SK-N-SH (cell line): ENCODE results near the gene MEIG1. TPM values are rescaled to one million over a fixed set of nuclear protein-coding genes. Genes with fewer than 3 reads are reported as not detected.

Experiments
- CTCF ChIA-PET: fragments of 300-600, 350-600 bp; formaldehyde crosslinking; extraction: SDS; loops from one replicate; lab custom pipeline; 2021; lab: Yijun Ruan, JAX
- POLR2A ChIA-PET: fragments of 350-600 bp; sonication (Branson Sonifier 250); formaldehyde crosslinking; extraction: SDS; loops from one replicate; lab custom pipeline; 2020; ENCODE audit warnings: antibody characterized with exemption, inconsistent platforms; lab: Yijun Ruan, JAX
- DNase-seq: peaks from one replicate; pipeline ENCODE4 v3.0.0; 2012
- H2AFZ ChIP-seq: fragments of 200-600 bp; sonication (generic); 2 replicates; pipeline ENCODE4 v1.8.1; 2016; ENCODE audit warnings: antibody characterized with exemption, mild to moderate bottlenecking, low read depth
- H3F3A ChIP-seq: fragments of 200-600 bp; sonication (generic); replicated peaks from 2 replicates; pipeline ENCODE3; 2016; ENCODE audit warnings: antibody characterized with exemption, mild to moderate bottlenecking; ENCODE audit not compliant: insufficient read depth
- H3K27ac ChIP-seq, 2 experiments: fragments of 200-500 bp in 1 of 2; fragments of 200-600 bp in 1 of 2; sonication (Bioruptor generic) in 1 of 2; sonication (generic), shearing (Covaris generic) in 1 of 2; 2 replicates each; pipeline versions ENCODE4 v1.5.1 to v1.6.1; 2014 to 2016; ENCODE audit warnings: low read depth in 2 of 2, inconsistent platforms in 1 of 2, low read length in 1 of 2, mild to moderate bottlenecking in 1 of 2, mixed read lengths in 1 of 2
- H3K27me3 ChIP-seq: fragments of 200-600 bp; sonication (generic), shearing (Covaris generic); 2 replicates; pipeline ENCODE4 v1.6.1; 2016; ENCODE audit warnings: mixed run types; ENCODE audit not compliant: insufficient read depth
- H3K36me3 ChIP-seq, 2 experiments: fragments of 200-500 bp in 1 of 2; fragments of 200-600 bp in 1 of 2; sonication (Bioruptor generic) in 1 of 2; sonication (generic) in 1 of 2; replicated peaks in 1 of 2; 2 replicates each; pipeline versions ENCODE3 to v1.5.1; 2014 to 2016; ENCODE audit warnings: low read length in 1 of 2, mild to moderate bottlenecking in 1 of 2; ENCODE audit not compliant: insufficient read depth in 2 of 2, control insufficient read depth in 1 of 2
- H3K4me1 ChIP-seq, 2 experiments: fragments of 200-500 bp in 1 of 2; fragments of 200-600 bp in 1 of 2; sonication (Bioruptor generic) in 1 of 2; sonication (generic), shearing (Covaris generic) in 1 of 2; 2 replicates each; pipeline versions ENCODE4 v1.5.1 to v1.6.1; 2014 to 2016; ENCODE audit warnings: low read depth in 1 of 2, low read length in 1 of 2, mixed run types in 1 of 2; ENCODE audit not compliant: insufficient read depth in 2 of 2, control insufficient read depth in 1 of 2
- H3K4me2 ChIP-seq: fragments of 200-600 bp; sonication (generic), shearing (Covaris generic); 2 replicates; pipeline ENCODE4 v1.6.1; 2017; ENCODE audit warnings: mixed run types
- H3K4me3 ChIP-seq, 2 experiments: fragments of 200-500 bp in 1 of 2; fragments of 200-600 bp in 1 of 2; sonication (Bioruptor generic) in 1 of 2; sonication (generic), shearing (Covaris generic) in 1 of 2; 2 replicates each; pipeline versions ENCODE4 v1.5.1 to v1.8.1; 2014 to 2016; ENCODE audit warnings: low read depth in 2 of 2, inconsistent platforms in 1 of 2, low read length in 1 of 2, mild to moderate bottlenecking in 1 of 2, mixed read lengths in 1 of 2, moderate library complexity in 1 of 2
- H3K79me2 ChIP-seq: fragments of 200-600 bp; sonication (generic); 2 replicates; pipeline ENCODE4 v1.8.1; 2017; ENCODE audit warnings: mild to moderate bottlenecking; ENCODE audit not compliant: insufficient read depth
- H3K9ac ChIP-seq: fragments of 200-600 bp; sonication (generic); 2 replicates; pipeline ENCODE4 v1.6.1; 2017; ENCODE audit warnings: mixed run types
- H3K9me2 ChIP-seq: fragments of 200-600 bp; sonication (generic); 2 replicates; pipeline ENCODE4 v1.6.1; 2017; ENCODE audit warnings: mixed run types
- H3K9me3 ChIP-seq: fragments of 200-600 bp; sonication (generic); 2 replicates; pipeline ENCODE4 v1.6.1; 2017; ENCODE audit warnings: mixed run types, mild to moderate bottlenecking, moderate library complexity
- H4K20me1 ChIP-seq: fragments of 200-600 bp; sonication (generic); 2 replicates; pipeline ENCODE4 v1.6.1; 2017; ENCODE audit warnings: mild to moderate bottlenecking, mixed run types; ENCODE audit not compliant: insufficient read depth
- CHD2 ChIP-seq: fragments of 150-350 bp; IDR thresholded peaks from 2 replicates; pipeline ENCODE4 v1.6.1; 2018; ENCODE audit warnings: low read length; ENCODE audit not compliant: partially characterized antibody
- CTCF ChIP-seq: fragments of 200-600 bp; sonication (generic); IDR thresholded peaks from 2 replicates; pipeline ENCODE4 v1.6.1; 2017; ENCODE audit warnings: antibody characterized with exemption, mild to moderate bottlenecking, moderate library complexity
- EP300 ChIP-seq, 2 experiments: IDR thresholded peaks; 2 replicates each; pipeline versions ENCODE4 v1.4.0 to v1.6.1; 2012; ENCODE audit warnings: borderline replicate concordance in 1 of 2, low read depth in 1 of 2, low read length in 1 of 2
- FOSL2 ChIP-seq: IDR thresholded peaks from 2 replicates; pipeline ENCODE4 v1.4.0; 2012; ENCODE audit warnings: low read depth, mild to moderate bottlenecking, moderate library complexity, borderline replicate concordance
- FOXJ3 ChIP-seq: sonication (generic); formaldehyde crosslinking; IDR thresholded peaks from 2 replicates; pipeline ENCODE4 v1.5.1; 2020; ENCODE audit warnings: mild to moderate bottlenecking, missing genetic modification reagents
- FOXM1 ChIP-seq: IDR thresholded peaks from 2 replicates; pipeline ENCODE4 v1.4.0; 2012; ENCODE audit warnings: low read depth, mild to moderate bottlenecking
- GABPA ChIP-seq: IDR thresholded peaks from 2 replicates; pipeline ENCODE4 v1.4.0; 2012; ENCODE audit warnings: low read depth, mild to moderate bottlenecking
- IRF3 ChIP-seq: fragments of 150-350 bp; IDR thresholded peaks from 2 replicates; pipeline ENCODE4 v1.6.1; 2016; ENCODE audit warnings: mild to moderate bottlenecking, low read depth, low read length
- JUND ChIP-seq: IDR thresholded peaks from 2 replicates; pipeline ENCODE4 v1.4.0; 2012
- MAX ChIP-seq: IDR thresholded peaks from 2 replicates; pipeline ENCODE4 v1.4.0; 2012; ENCODE audit warnings: low read depth
- MEF2A ChIP-seq: IDR thresholded peaks from 2 replicates; pipeline ENCODE4 v1.4.0; 2012; ENCODE audit warnings: low read depth, borderline replicate concordance
- NFIC ChIP-seq: IDR thresholded peaks from 2 replicates; pipeline ENCODE4 v1.4.0; 2012; ENCODE audit warnings: borderline replicate concordance
- NRF1 ChIP-seq: IDR thresholded peaks from 2 replicates; pipeline ENCODE4 v1.6.1; 2012; ENCODE audit warnings: low read depth, mild to moderate bottlenecking, low read length
- PBX3 ChIP-seq: IDR thresholded peaks from 2 replicates; pipeline ENCODE4; 2012
- POLR2AphosphoS5 ChIP-seq: IDR thresholded peaks from 2 replicates; pipeline ENCODE4 v1.6.1; 2012; ENCODE audit warnings: low read depth, low read length
- RAD21 ChIP-seq: IDR thresholded peaks from 2 replicates; pipeline ENCODE4 v1.6.1; 2012; ENCODE audit warnings: mild to moderate bottlenecking, low read length
- RCOR1 ChIP-seq: fragments of 150-350 bp; IDR thresholded peaks from 2 replicates; pipeline ENCODE4 v1.6.1; 2017; ENCODE audit warnings: antibody characterized with exemption, low read length
- RFX5 ChIP-seq: IDR thresholded peaks from 2 replicates; pipeline ENCODE4 v1.6.1; 2012; ENCODE audit warnings: mild to moderate bottlenecking, improper control_type of control experiment, low read length
- RXRA ChIP-seq: IDR thresholded peaks from 2 replicates; pipeline ENCODE4 v1.4.0; 2012; ENCODE audit warnings: low read depth, mild to moderate bottlenecking, borderline replicate concordance
- SMC3 ChIP-seq: IDR thresholded peaks from 2 replicates; pipeline ENCODE4 v1.6.1; 2012; ENCODE audit warnings: low read depth, low read length, improper control_type of control experiment
- TAF1 ChIP-seq: IDR thresholded peaks from 2 replicates; pipeline ENCODE4 v1.6.1; 2012; ENCODE audit warnings: low read depth, mild to moderate bottlenecking, low read length, moderate library complexity, borderline replicate concordance
- TCF12 ChIP-seq: IDR thresholded peaks from 2 replicates; pipeline ENCODE4 v1.4.0; 2012
- TEAD4 ChIP-seq: IDR thresholded peaks from 2 replicates; pipeline ENCODE4 v1.4.0; 2012; ENCODE audit warnings: mild to moderate bottlenecking, borderline replicate concordance; ENCODE audit not compliant: insufficient read depth
- USF1 ChIP-seq: IDR thresholded peaks from 2 replicates; pipeline ENCODE4 v1.4.0; 2012; ENCODE audit warnings: low read depth, borderline replicate concordance
- ZBTB33 ChIP-seq: IDR thresholded peaks from 2 replicates; pipeline ENCODE4 v1.4.0; 2012; ENCODE audit warnings: low read depth, borderline replicate concordance
- WGBS: methylation state at CpG from one replicate; pipeline ENCODE4 v1.1.6; 2017; ENCODE audit warnings: low lambda C conversion rate; 5-methylcytosine and 5-hydroxymethylcytosine counted together
- polyA plus RNA-seq, 3 experiments: library from polyadenylated mRNA; depleted of rRNA; stranded (reverse); fragments of >200 nt; gene quantifications; 2 replicates each; pipeline ENCODE4 v1.2.3, GENCODE V29; 2012

The MEIG1 gene
- 0.42 and 0.43 TPM in 2 replicates for polyA plus RNA-seq (2012; rRNA removed)
- polyA plus RNA-seq (2012; cell fraction: cytosol; rRNA removed): 0.62 and 0.82 TPM in 2 replicates
- 0.49 TPM in 1 of 2 replicates, not detected in the other for polyA plus RNA-seq (2012; cell fraction: nucleus; rRNA removed)

GRCh38 chr10:14959221-14960057 is at the start of gene MEIG1:
MEIG1 (plus strand) TSS chr10:14959388; CDS start chr10:14966469, 7,081 bp downstream.
- H3K9ac ChIP-seq: peak within 1 kb of the TSS; percentile 96
- 2% methylated on average over 29 of the region's 60 CpGs for WGBS
- H4K20me1 ChIP-seq: no peaks in the 10 kb centered on the region
- H3F3A ChIP-seq: peaks cover 25% of the 10 kb centered on the region
- H3K27ac ChIP-seq: peak within 1 kb of the TSS; percentile 96 to 98
- peaks cover 3 to 7% of the 10 kb centered on the region in 2 experiments; a peak in 2 of 4 replicates for H3K4me1 ChIP-seq
- no peaks in the 10 kb centered on the region for H3K9me3 ChIP-seq
- peak within 1 kb of the TSS; percentile 62 to 82 for H3K4me3 ChIP-seq
- peak within 1 kb of the TSS; percentile 87 for H3K4me2 ChIP-seq
- no peaks in the 10 kb centered on the region for H3K27me3 ChIP-seq
- H3K9me2 ChIP-seq: no peaks in the 10 kb centered on the region
- no peaks in the 10 kb centered on the region for H3K36me3 ChIP-seq
- peak; percentile 95 for DNase-seq
- H3K79me2 ChIP-seq: peaks cover 3% of the 10 kb centered on the region; the same call in 1 of the 2 replicates
- peak within 1 kb of the TSS; percentile 97 for H2AFZ ChIP-seq
- ChIA-PET POLR2A (interaction anchor here (0.6 to 2.8 kb wide), 8 partner anchors 13 to 203 kb away, joined by 3 to 17 read pairs (median 4); partner anchors contain the start of genes CDNF, HSPA14, MSANTD7 and RPP38), CTCF (interaction anchor here (1.0 to 1.6 kb wide), 5 partner anchors 12 to 460 kb away, joined by 3 to 7 read pairs (median 4); no protein-coding TSS in a partner anchor)
- TF ChIP-seq MEF2A (no peak), GABPA (peak; percentile 87), NFIC (no peak), RAD21 (no peak), TCF12 (peak; percentile 14; the same call in 1 of the 2 replicates), RFX5 (no peak), RXRA (no peak), MAX (peak; percentile 80), SMC3 (no peak), FOSL2 (no peak), ZBTB33 (peak; percentile 74; the same call in 1 of the 2 replicates), RCOR1 (no peak), USF1 (peak; percentile 12; the same call in 1 of the 2 replicates), CHD2 (peak; percentile 76), POLR2AphosphoS5 (peak; percentile 78), TAF1 (peak; percentile 67), CTCF (no peak), JUND (no peak), PBX3 (peak; percentile 37; the same call in 1 of the 2 replicates), TEAD4 (no peak), FOXM1 (no peak), NRF1 (peak; percentile 72), EP300 (IDR thresholded peaks at IDR 0.05; ENCODE audit: borderline replicate concordance in 1 of 2, low read depth in 1 of 2, low read length in 1 of 2) (0 out of 4 replicates have a peak, but pooled peaks of 1 of the 2 experiments have one; percentile 10), FOXJ3 (CRISPR knock-in tag) (peak; percentile 37; the same call in 1 of the 2 replicates), IRF3 (no peak)
